K562 treated with DMSO at 1 percent for 4 hours (cell line): ENCODE data around the gene INSM2. TPM values are rescaled to one million over a fixed set of nuclear protein-coding genes. Genes with fewer than 3 reads are reported as not detected.

ENCODE experiments used
- total RNA-seq: library from RNA; unstranded; fragments of 300-600 nt; gene quantifications from 2 replicates; pipeline ENCODE4 v1.2.3, GENCODE V29; 2022; ENCODE audit not compliant: insufficient read depth

The INSM2 gene
- total RNA-seq, result not detected in 2 replicates

GRCh38 chr14:35533357-35534207 is at the start of gene INSM2:
INSM2 (plus strand) TSS chr14:35534164; CDS start chr14:35534253, 89 bp downstream.

Other genes with a start within 250 kb of the INSM2 start
- 197 TPM in 2 replicates for gene PSMA6, start 241.8 kb upstream of the INSM2 start, total RNA-seq
- gene NFKBIA, start 129.4 kb upstream of the INSM2 start, total RNA-seq, result 60.7 and 65.8 TPM in 2 replicates